KMS-11 (cell line): ENCODE data around the gene NRF1.
"Not testable (repeated sequence)": the region's sequence is repeated elsewhere in the genome, so short reads cannot be mapped to it uniquely, and the experiment has no call there.

Experiments
- H2AFZ ChIP-seq: fragments of 200-600 bp; sonication (generic); 2 replicates; pipeline ENCODE4 v1.6.1; 2016; ENCODE audit warnings: antibody characterized with exemption, mixed run types, low read depth
- H3K27ac ChIP-seq: fragments of 200-600 bp; sonication (generic); 2 replicates; pipeline ENCODE4 v1.6.1; 2016; ENCODE audit warnings: mild to moderate bottlenecking, mixed run types
- H3K27me3 ChIP-seq: fragments of 200-600 bp; sonication (generic); 2 replicates; pipeline ENCODE4 v1.6.1; 2017; ENCODE audit warnings: mild to moderate bottlenecking, low read depth, mixed run types, moderate library complexity; ENCODE audit not compliant: insufficient read depth
- H3K36me3 ChIP-seq: fragments of 200-600 bp; sonication (generic); 2 replicates; pipeline ENCODE4 v1.6.1; 2017; ENCODE audit warnings: mild to moderate bottlenecking, mixed run types; ENCODE audit not compliant: insufficient read depth
- H3K4me1 ChIP-seq: fragments of 200-600 bp; sonication (generic); 2 replicates; pipeline ENCODE4 v1.6.1; 2016; ENCODE audit warnings: mild to moderate bottlenecking, low read depth, mixed run types; ENCODE audit not compliant: poor library complexity, severe bottlenecking
- H3K4me2 ChIP-seq: fragments of 200-600 bp; sonication (generic); 2 replicates; pipeline ENCODE4 v1.7.0; 2016; ENCODE audit warnings: mild to moderate bottlenecking, mixed run types
- H3K4me3 ChIP-seq: fragments of 200-600 bp; sonication (generic); IDR thresholded peaks from 2 replicates; pipeline ENCODE4 v1.6.1; 2017; ENCODE audit warnings: low read depth, low read length, mixed read lengths; ENCODE audit not compliant: insufficient read depth
- H3K79me2 ChIP-seq: fragments of 200-600 bp; sonication (generic); 2 replicates; pipeline ENCODE4 v1.6.1; 2016; ENCODE audit warnings: low read depth, mixed run types; ENCODE audit not compliant: insufficient read depth
- H3K9ac ChIP-seq: fragments of 200-600 bp; sonication (generic); 2 replicates; pipeline ENCODE4 v1.6.1; 2016; ENCODE audit warnings: mild to moderate bottlenecking, mixed run types
- H4K20me1 ChIP-seq: fragments of 200-600 bp; sonication (generic); 2 replicates; pipeline ENCODE4 v1.6.1; 2016; ENCODE audit warnings: mild to moderate bottlenecking, mixed run types; ENCODE audit not compliant: insufficient read depth
- TF ChIP-seq, protein P1 (sequence below): fragments of 200-600 bp; sonication (generic); conservative IDR thresholded peaks from 2 replicates; pipeline ENCODE4 v1.6.1; 2017; ENCODE audit warnings: low read depth, mild to moderate bottlenecking, antibody characterized with exemption, low read length, moderate library complexity, mixed read lengths

The NRF1 gene

DNA sequence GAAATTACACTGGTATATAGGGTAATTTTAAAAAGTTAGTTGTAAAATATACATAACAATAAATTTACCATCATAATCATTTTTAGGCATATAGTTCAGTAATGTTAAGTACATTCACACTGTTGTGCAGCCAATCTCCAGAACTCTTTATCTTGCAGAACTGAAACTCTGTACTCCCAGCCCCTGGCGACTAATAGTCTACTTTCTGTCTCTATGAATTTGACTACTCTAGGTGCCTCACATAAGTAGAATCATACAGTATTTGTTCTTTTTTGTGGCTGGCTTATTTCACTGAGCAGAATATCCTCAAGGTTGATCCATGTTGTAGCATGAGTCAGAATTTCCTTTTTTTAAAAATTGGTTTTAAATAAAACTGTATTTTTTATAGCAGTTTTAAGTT, 41.4 kb downstream of the NRF1 start:
- Histone ChIP-seq H3K27me3 (no peaks in the 10 kb centered on the region), H3K79me2 (0 out of 2 replicates have a peak, but pooled peaks cover 14% of the 10 kb centered on the region), H3K4me1 (peaks cover 5% of the 10 kb centered on the region), H3K27ac (no peak overlapping the region), H3K4me3 (no peak overlapping the region), H3K9ac (no peak overlapping the region), H4K20me1 (no peaks in the 10 kb centered on the region), H3K36me3 (no peaks in the 10 kb centered on the region), H2AFZ (no peak overlapping the region), H3K4me2 (no peak overlapping the region)
- TF ChIP-seq, protein P1, sequence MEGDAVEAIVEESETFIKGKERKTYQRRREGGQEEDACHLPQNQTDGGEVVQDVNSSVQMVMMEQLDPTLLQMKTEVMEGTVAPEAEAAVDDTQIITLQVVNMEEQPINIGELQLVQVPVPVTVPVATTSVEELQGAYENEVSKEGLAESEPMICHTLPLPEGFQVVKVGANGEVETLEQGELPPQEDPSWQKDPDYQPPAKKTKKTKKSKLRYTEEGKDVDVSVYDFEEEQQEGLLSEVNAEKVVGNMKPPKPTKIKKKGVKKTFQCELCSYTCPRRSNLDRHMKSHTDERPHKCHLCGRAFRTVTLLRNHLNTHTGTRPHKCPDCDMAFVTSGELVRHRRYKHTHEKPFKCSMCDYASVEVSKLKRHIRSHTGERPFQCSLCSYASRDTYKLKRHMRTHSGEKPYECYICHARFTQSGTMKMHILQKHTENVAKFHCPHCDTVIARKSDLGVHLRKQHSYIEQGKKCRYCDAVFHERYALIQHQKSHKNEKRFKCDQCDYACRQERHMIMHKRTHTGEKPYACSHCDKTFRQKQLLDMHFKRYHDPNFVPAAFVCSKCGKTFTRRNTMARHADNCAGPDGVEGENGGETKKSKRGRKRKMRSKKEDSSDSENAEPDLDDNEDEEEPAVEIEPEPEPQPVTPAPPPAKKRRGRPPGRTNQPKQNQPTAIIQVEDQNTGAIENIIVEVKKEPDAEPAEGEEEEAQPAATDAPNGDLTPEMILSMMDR = no peak

DNA sequence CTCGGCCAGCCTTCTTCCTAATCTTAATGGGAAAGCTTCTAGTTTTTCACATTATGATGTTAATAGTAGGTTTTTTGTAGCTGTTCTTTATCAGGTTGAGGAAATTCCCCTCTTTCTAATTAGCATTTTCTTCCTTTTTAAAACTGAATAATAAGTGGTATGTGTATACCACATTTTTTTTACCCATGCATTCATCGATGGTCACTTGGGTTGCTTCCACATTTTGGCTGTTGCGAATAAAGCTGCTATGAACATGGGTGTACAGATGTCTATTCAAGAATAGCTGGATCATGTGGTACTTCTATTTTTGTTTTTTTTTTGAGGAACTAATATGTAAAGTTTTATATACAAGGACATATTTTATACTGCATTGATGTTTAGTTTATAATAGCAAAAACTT, 44.3 kb downstream of the NRF1 start:
- no peak overlapping the region for H3K9ac ChIP-seq

DNA sequence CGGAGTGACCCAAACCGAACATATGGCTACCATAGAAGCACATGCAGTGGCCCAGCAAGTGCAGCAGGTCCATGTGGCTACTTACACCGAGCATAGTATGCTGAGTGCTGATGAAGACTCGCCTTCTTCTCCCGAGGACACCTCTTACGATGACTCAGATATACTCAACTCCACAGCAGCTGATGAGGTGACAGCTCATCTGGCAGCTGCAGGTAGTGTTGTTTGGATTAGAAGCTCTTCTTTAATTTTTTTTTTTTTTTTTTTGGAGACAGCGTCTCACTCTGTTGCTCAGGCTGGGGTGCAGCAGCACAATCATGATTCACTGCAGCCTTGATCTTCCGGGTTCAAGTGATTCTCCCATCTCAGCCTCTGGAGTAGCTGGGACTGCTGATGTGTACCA, 45.8 kb downstream of the NRF1 start:
- no peak overlapping the region for H3K27ac ChIP-seq
- 0 out of 2 replicates have a peak, but pooled peaks cover 14% of the 10 kb centered on the region for H3K79me2 ChIP-seq
- TF ChIP-seq, protein P1 = no peak
- H3K36me3 ChIP-seq = no peaks in the 10 kb centered on the region
- no peak overlapping the region for H3K9ac ChIP-seq
- H3K4me1 ChIP-seq = peaks cover 5% of the 10 kb centered on the region
- no peak overlapping the region for H2AFZ ChIP-seq
- no peaks in the 10 kb centered on the region for H4K20me1 ChIP-seq
- H3K4me3 ChIP-seq = no peak overlapping the region
- no peaks in the 10 kb centered on the region for H3K27me3 ChIP-seq
- H3K4me2 ChIP-seq = no peak overlapping the region

More for the DNA sequence above, 44.3 kb downstream of the NRF1 start:
- no peak overlapping the region for H3K4me2 ChIP-seq
- 0 out of 2 replicates have a peak, but pooled peaks cover 14% of the 10 kb centered on the region for H3K79me2 ChIP-seq
- H2AFZ ChIP-seq = no peak overlapping the region
- TF ChIP-seq, protein P1 = no peak
- no peaks in the 10 kb centered on the region for H3K36me3 ChIP-seq
- no peaks in the 10 kb centered on the region for H3K27me3 ChIP-seq
- no peak overlapping the region for H3K4me3 ChIP-seq
- H3K4me1 ChIP-seq = peaks cover 5% of the 10 kb centered on the region
- no peaks in the 10 kb centered on the region for H4K20me1 ChIP-seq
- no peak overlapping the region for H3K27ac ChIP-seq

DNA sequence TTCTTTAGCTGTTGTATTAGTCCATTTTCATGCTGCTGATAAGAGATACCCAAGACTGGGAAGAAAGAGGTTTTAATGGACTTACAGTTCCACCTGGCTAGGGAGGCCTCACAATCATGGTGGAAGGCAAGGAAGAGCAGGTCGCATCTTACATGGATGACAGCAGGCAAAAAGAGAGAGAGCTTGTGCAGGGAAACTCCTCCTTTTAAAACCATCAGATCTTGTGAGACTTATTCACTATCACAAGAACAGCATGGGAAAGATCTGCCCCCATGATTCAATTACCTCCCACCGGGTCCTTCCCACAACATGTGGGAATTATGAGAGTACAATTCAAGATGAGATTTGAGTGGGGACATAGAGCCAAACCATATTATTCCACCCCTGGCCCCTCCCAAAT, 48.4 kb downstream of the NRF1 start:
- H3K4me1 ChIP-seq, H3K4me2 ChIP-seq, H3K27ac ChIP-seq, H3K79me2 ChIP-seq, H3K9ac ChIP-seq, H3K4me3 ChIP-seq, H2AFZ ChIP-seq, H3K27me3 ChIP-seq, H4K20me1 ChIP-seq, H3K36me3 ChIP-seq: not testable (repeated sequence)

DNA sequence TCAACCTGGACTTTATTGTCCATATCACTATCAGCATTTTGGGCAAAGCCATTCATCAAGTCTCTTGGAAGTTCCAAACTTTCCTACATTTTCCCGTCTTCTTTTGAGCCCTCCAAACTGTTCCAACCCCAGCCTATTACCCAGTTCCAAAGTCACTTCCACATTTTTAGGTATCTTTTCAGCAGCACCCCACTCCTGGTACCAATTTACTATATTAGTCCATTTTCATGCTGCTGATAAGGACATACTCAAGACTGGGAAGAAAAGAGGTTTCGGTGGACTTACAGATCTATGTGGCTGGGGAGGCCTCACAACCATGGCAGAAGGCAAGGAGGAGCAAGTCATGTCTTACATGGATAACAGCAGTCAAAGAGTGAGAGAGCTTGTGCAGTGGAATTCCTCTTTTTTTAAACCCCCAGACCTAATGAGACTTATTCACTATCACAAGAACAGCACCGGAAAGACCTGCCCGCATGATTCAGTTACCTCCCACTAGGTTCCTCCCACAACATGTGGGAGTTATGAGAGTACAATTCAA, 50.2 kb downstream of the NRF1 start:
- H3K4me3 ChIP-seq = no peak overlapping the region
- H3K79me2 ChIP-seq = no peaks in the 10 kb centered on the region
- no peaks in the 10 kb centered on the region for H3K27me3 ChIP-seq
- peaks cover 10% of the 10 kb centered on the region for H3K4me1 ChIP-seq
- no peak overlapping the region for H3K27ac ChIP-seq
- TF ChIP-seq, protein P1 = no peak
- no peaks in the 10 kb centered on the region for H4K20me1 ChIP-seq
- no peak overlapping the region for H3K4me2 ChIP-seq
- H3K36me3 ChIP-seq = no peaks in the 10 kb centered on the region
- no peak overlapping the region for H3K9ac ChIP-seq
- H2AFZ ChIP-seq = no peak overlapping the region

DNA sequence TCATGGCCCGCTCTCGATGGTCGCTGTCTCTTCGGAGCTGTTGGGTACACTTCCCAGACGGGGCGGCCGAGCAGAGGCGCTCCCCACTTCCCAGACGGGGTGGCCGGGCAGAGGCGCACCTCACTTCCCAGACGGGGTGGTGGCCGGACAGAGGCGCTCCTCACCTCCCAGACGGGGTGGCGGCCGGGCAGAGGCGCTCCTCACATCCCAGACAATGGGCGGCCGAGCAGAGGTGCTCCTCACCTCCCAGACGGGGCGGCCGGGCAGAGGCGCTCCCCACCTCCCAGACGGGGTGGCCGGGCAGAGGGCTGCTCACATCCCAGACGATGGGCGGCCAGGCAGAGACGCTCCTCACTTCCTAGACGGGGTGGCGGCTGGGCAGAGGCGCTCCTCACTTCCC, 51.7 kb downstream of the NRF1 start:
- H3K27me3 ChIP-seq, H3K79me2 ChIP-seq, H4K20me1 ChIP-seq, H3K4me3 ChIP-seq, H3K4me2 ChIP-seq, H3K27ac ChIP-seq, H3K36me3 ChIP-seq, H3K9ac ChIP-seq, H2AFZ ChIP-seq: not testable (repeated sequence)
- peaks cover 10% of the 10 kb centered on the region for H3K4me1 ChIP-seq
